GM12878 (cell line): ENCODE data around the gene CDH4. TPM values are rescaled to one million over a fixed set of nuclear protein-coding genes. Genes with fewer than 3 reads are reported as not detected.

Experiments
- ATAC-seq: fragments of 200-7000 bp; cut with Tn5 transposase; 3 replicates; pipeline ENCODE4 v1.9.1; 2020; ENCODE audit warnings: mild to moderate bottlenecking, moderate library complexity
- BruUV-seq: library from RNA; stranded (reverse); fragments of 400-500 nt; replicated peaks from 2 replicates; lab custom pipeline; 2021; lab: Mats Ljungman, UMichigan
- CTCF ChIA-PET: fragments of 300-600 bp; sonication (Branson Sonifier 250); formaldehyde crosslinking; extraction: SDS; loops from one replicate; lab custom pipeline; 2021; ENCODE audit warnings: inconsistent platforms; lab: Yijun Ruan, JAX
- POLR2A ChIA-PET: fragments of 350-600 bp; formaldehyde crosslinking; extraction: SDS; loops from one replicate; lab custom pipeline; 2021; ENCODE audit warnings: inconsistent platforms; lab: Charles Lee
- RAD21 ChIA-PET: fragments of 300-600 bp; sonication (Branson Sonifier 250); formaldehyde crosslinking; loops from one replicate; lab custom pipeline; 2023; ENCODE audit warnings: antibody characterized with exemption; ENCODE audit not compliant: unreplicated experiment; lab: Charles Lee
- SMC1A ChIA-PET: fragments of 300-600 bp; sonication (Branson Sonifier 250); formaldehyde crosslinking; loops from one replicate; lab custom pipeline; 2023; ENCODE audit not compliant: unreplicated experiment, uncharacterized antibody; lab: Charles Lee
- DNase-seq: peaks from one replicate; pipeline ENCODE4 v3.0.0-alpha.2; 2011; ENCODE audit warnings: low read depth, low spot score
- FAIRE-seq: peaks from 3 replicates; lab custom pipeline; 2011; peaks lifted over from hg19 to GRCh38; lab: Jason Lieb, UNC
- H2AFZ ChIP-seq: 2 replicates; pipeline ENCODE4 v1.6.0; 2011; ENCODE audit warnings: low read depth, low read length, control low read depth; ENCODE audit not compliant: control insufficient read depth
- H3K27ac ChIP-seq: 2 replicates; pipeline ENCODE4 v1.5.1; 2011; ENCODE audit warnings: control low read depth; ENCODE audit not compliant: control insufficient read depth, insufficient read depth
- H3K27me3 ChIP-seq, 2 experiments: replicated peaks in 1 of 2; 2 replicates each; pipeline versions ENCODE4 v1.6.0 to v1.6.1; 2011; ENCODE audit warnings: low read length in 1 of 2; ENCODE audit not compliant: control insufficient read depth in 2 of 2, insufficient read depth in 2 of 2
- H3K36me3 ChIP-seq, 2 experiments: 2 replicates each; pipeline ENCODE4 v1.5.1; 2011; ENCODE audit warnings: low read length in 1 of 2; ENCODE audit not compliant: control insufficient read depth in 2 of 2, insufficient read depth in 2 of 2
- H3K4me1 ChIP-seq: 2 replicates; pipeline ENCODE4 v1.6.1; 2011; ENCODE audit warnings: mild to moderate bottlenecking, low read length, moderate library complexity, mixed read lengths; ENCODE audit not compliant: control insufficient read depth, insufficient read depth
- H3K4me2 ChIP-seq: 2 replicates; pipeline ENCODE4 v1.6.0; 2011; ENCODE audit warnings: control low read depth; ENCODE audit not compliant: control insufficient read depth, insufficient read depth
- H3K4me3 ChIP-seq: fragments of 200-600 bp; sonication (generic); 2 replicates; pipeline ENCODE4 v1.5.1; 2016
- H3K79me2 ChIP-seq: 2 replicates; pipeline ENCODE4 v1.6.0; 2011; ENCODE audit warnings: low read length; ENCODE audit not compliant: control insufficient read depth, insufficient read depth
- H3K9ac ChIP-seq: 2 replicates; pipeline ENCODE4 v1.8.0; 2011; ENCODE audit warnings: low read length, control low read depth, mixed read lengths; ENCODE audit not compliant: control insufficient read depth, insufficient read depth
- H3K9me3 ChIP-seq: replicated peaks from 3 replicates; pipeline ENCODE4 v1.5.1; 2011; ENCODE audit warnings: mild to moderate bottlenecking, low read length; ENCODE audit not compliant: control insufficient read depth, insufficient read depth
- H4K20me1 ChIP-seq: 2 replicates; pipeline ENCODE4 v1.6.0; 2011; ENCODE audit not compliant: control insufficient read depth, insufficient read depth
- ASH2L ChIP-seq: fragments of 300-600, 200-600 bp; sonication (generic); IDR thresholded peaks from 2 replicates; pipeline ENCODE4 v1.6.1; 2017; ENCODE audit warnings: low read depth, mild to moderate bottlenecking, borderline replicate concordance
- CHD1 ChIP-seq: IDR thresholded peaks from 2 replicates; pipeline ENCODE4 v1.6.1; 2012; ENCODE audit warnings: low read depth, low read length, improper control_type of control experiment
- PRDM15 ChIP-seq: fragments of 450-650 bp; formaldehyde crosslinking; IDR thresholded peaks from 2 replicates; pipeline ENCODE4 v1.4.0; 2020; ENCODE audit warnings: mild to moderate bottlenecking, moderate library complexity
- WGBS: methylation state at CpG from one replicate; pipeline ENCODE4 v1.1.6; 2016; ENCODE audit warnings: low lambda C conversion rate; ENCODE audit not compliant: insufficient replicate concordance, insufficient coverage; ENCODE audit errors: missing lambda C conversion rate; 5-methylcytosine and 5-hydroxymethylcytosine counted together
- in situ Hi-C: fragments of 300-500 bp; cut with MboI; formaldehyde crosslinking; loops from 9 replicates; pipeline ENCODE4 v1.14.3; 2018; ENCODE audit warnings: mixed read lengths
- intact Hi-C: fragments of 100-400 bp; cut with micrococcal nuclease; formaldehyde crosslinking; loops from one replicate; pipeline ENCODE4 v1.14.2; 2022; ENCODE audit not compliant: unreplicated experiment
- polyA plus RNA-seq, 11 experiments: library from polyadenylated mRNA; depleted of rRNA in 4 of 11; unstranded in 6 of 11; stranded (reverse) in 5 of 11; fragments of >200 nt; fragmentation: Nextera tagmentation in 4 of 11; fragmentation: Illumina TruSeq in 1 of 11; extraction: Ambion mirVana in 4 of 11; extraction: Trizol in 1 of 11; gene quantifications; 1 replicate in 1 of 11; 2 replicates in 10 of 11; pipeline versions ENCODE4 v1.2.1 to v1.2.3, GENCODE V29; 2011 to 2016; ENCODE audit warnings: inconsistent platforms in 2 of 11, missing spikeins in 2 of 11, low read depth in 1 of 11
- total RNA-seq, 4 experiments: library from RNA; depleted of rRNA in 3 of 4; stranded (reverse); fragments of >200 nt in 3 of 4; fragmentation: Illumina TruSeq in 1 of 4; extraction: Trizol in 1 of 4; gene quantifications; 2 replicates each; pipeline versions ENCODE4 v1.2.1 to v1.2.3, GENCODE V29; 2013 to 2021

CDH4 gene
- total and polyA plus RNA-seq, 10 of the 15 experiments (the other 5 are each of a cell fraction or from before 2014, with no cell fraction given) = not detected

- H3K9ac ChIP-seq = no peak overlapping the region
- no peak for DNase-seq
- no peak for ATAC-seq
- RAD21 ChIA-PET = no interaction called here
- in situ Hi-C loops = no loop called here
- H3K36me3 ChIP-seq = no peaks in the 10 kb centered on the region
- H3K79me2 ChIP-seq = no peaks in the 10 kb centered on the region
- CTCF ChIA-PET = no interaction called here
- no peak for FAIRE-seq
- SMC1A ChIA-PET = no interaction called here
- WGBS = 38% methylated on average over 23 of the region's 23 CpGs
- no peak overlapping the region for H3K4me2 ChIP-seq
- no peak overlapping the region for H3K4me3 ChIP-seq
- no peaks in the 10 kb centered on the region for H3K27me3 ChIP-seq
- BruUV-seq = no TSS peak
- intact Hi-C loops = no loop called here
- no peaks in the 10 kb centered on the region for H3K9me3 ChIP-seq
- no peaks in the 10 kb centered on the region for H4K20me1 ChIP-seq
- POLR2A ChIA-PET = no interaction called here
- no peaks in the 10 kb centered on the region for H3K4me1 ChIP-seq
- no peak overlapping the region for H3K27ac ChIP-seq
- TF ChIP-seq PRDM15 = no peak
- TF ChIP-seq ASH2L = no peak
- TF ChIP-seq CHD1 = no peak
- TF ChIP-seq, all 136 proteins: peak for 0
- H2AFZ ChIP-seq = no peak overlapping the region
Observed at GRCh38 chr20:61738601-61739069, 486.6 kb downstream of the CDH4 start.
